OCI-LY1 (cell line): ENCODE results near the gene ENTPD1.

Experiments
- H2AFZ ChIP-seq: fragments of 200-600 bp; sonication (generic), shearing (Covaris generic); 2 replicates; pipeline ENCODE4 v1.6.0; 2014; ENCODE audit warnings: antibody characterized with exemption, mild to moderate bottlenecking, low read length
- H3F3A ChIP-seq: fragments of 200-600 bp; sonication (generic), shearing (Covaris generic); 2 replicates; pipeline ENCODE4 v1.6.0; 2014; ENCODE audit warnings: mild to moderate bottlenecking, antibody characterized with exemption, low read length, moderate library complexity; ENCODE audit not compliant: insufficient read depth
- H3K27ac ChIP-seq: fragments of 200-600 bp; sonication (generic); 2 replicates; pipeline ENCODE4 v1.5.1; 2014; ENCODE audit warnings: low read length, mixed run types, mild to moderate bottlenecking, low read depth; ENCODE audit not compliant: poor library complexity, severe bottlenecking
- H3K27me3 ChIP-seq: fragments of 200-600 bp; sonication (generic); 2 replicates; pipeline ENCODE4 v1.6.0; 2014; ENCODE audit warnings: antibody characterized with exemption, mild to moderate bottlenecking, low read length, moderate library complexity; ENCODE audit not compliant: insufficient read depth
- H3K36me3 ChIP-seq: fragments of 200-600 bp; sonication (generic); 2 replicates; pipeline ENCODE4 v1.6.1; 2014; ENCODE audit warnings: mild to moderate bottlenecking, antibody characterized with exemption, low read length, moderate library complexity, mixed read lengths; ENCODE audit not compliant: insufficient read depth
- H3K4me1 ChIP-seq: fragments of 200-600 bp; sonication (generic); 2 replicates; pipeline ENCODE4 v1.5.1; 2014; ENCODE audit warnings: mild to moderate bottlenecking, low read length, moderate library complexity; ENCODE audit not compliant: insufficient read depth, severe bottlenecking
- H3K4me2 ChIP-seq: fragments of 200-600 bp; sonication (generic), shearing (Covaris generic); 2 replicates; pipeline ENCODE4 v1.6.1; 2014; ENCODE audit warnings: low read length
- H3K4me3 ChIP-seq: fragments of 200-600 bp; sonication (generic); 2 replicates; pipeline ENCODE4 v1.5.1; 2014; ENCODE audit warnings: low read length, low read depth, mild to moderate bottlenecking, mixed read lengths; ENCODE audit not compliant: poor library complexity, severe bottlenecking
- H3K79me2 ChIP-seq: fragments of 200-600 bp; shearing (Covaris generic); 2 replicates; pipeline ENCODE4 v1.6.1; 2016; ENCODE audit warnings: mixed run types, low read length, mixed read lengths; ENCODE audit not compliant: insufficient read depth
- H3K9ac ChIP-seq: fragments of 200-600 bp; sonication (generic), shearing (Covaris generic); 2 replicates; pipeline ENCODE4 v1.6.1; 2014; ENCODE audit warnings: mild to moderate bottlenecking, low read length, mixed read lengths
- H3K9me2 ChIP-seq: fragments of 200-600 bp; sonication (generic), shearing (Covaris generic); 2 replicates; pipeline ENCODE4 v1.6.1; 2014; ENCODE audit warnings: low read depth, mild to moderate bottlenecking, low read length, mixed read lengths
- H3K9me3 ChIP-seq: fragments of 200-600 bp; shearing (Covaris generic); 2 replicates; pipeline ENCODE4 v1.6.1; 2014; ENCODE audit warnings: low read length, mixed read lengths
- H4K20me1 ChIP-seq: fragments of 200-600 bp; sonication (generic), shearing (Covaris generic); 2 replicates; pipeline ENCODE4 v1.6.0; 2016; ENCODE audit warnings: mild to moderate bottlenecking, low read length; ENCODE audit not compliant: insufficient read depth
- CTCF ChIP-seq: fragments of 200-600 bp; sonication (generic), shearing (Covaris generic); IDR thresholded peaks from 2 replicates; pipeline ENCODE4 v1.5.1; 2017; ENCODE audit warnings: mild to moderate bottlenecking, antibody characterized with exemption, low read length, moderate library complexity, mixed read lengths
- EZH2 ChIP-seq: fragments of 200-600 bp; sonication (generic), shearing (Covaris generic); IDR thresholded peaks from 2 replicates; pipeline ENCODE4 v1.8.0; 2017; ENCODE audit warnings: borderline replicate concordance, mixed run types, mild to moderate bottlenecking, antibody characterized with exemption, low read length, moderate library complexity, mixed read lengths

ENTPD1 gene

GRCh38 chr10:95831515-95831914 lies 75.6 kb downstream of the ENTPD1 start:
- no peaks in the 10 kb centered on the region for H3K27me3 ChIP-seq
- no peak overlapping the region for H3K4me2 ChIP-seq
- no peaks in the 10 kb centered on the region for H3K4me1 ChIP-seq
- no peak for TF ChIP-seq EZH2
- no peak for TF ChIP-seq CTCF
- no peaks in the 10 kb centered on the region for H3K9me2 ChIP-seq
- no peak overlapping the region for H3K4me3 ChIP-seq
- no peaks in the 10 kb centered on the region for H3K36me3 ChIP-seq
- no peak overlapping the region for H3K27ac ChIP-seq
- H2AFZ ChIP-seq: no peak overlapping the region
- H3K9me3 ChIP-seq: no peaks in the 10 kb centered on the region
- H3K9ac ChIP-seq: no peak overlapping the region
- H3K79me2 ChIP-seq: no peaks in the 10 kb centered on the region
- H4K20me1 ChIP-seq: no peaks in the 10 kb centered on the region
- no peaks in the 10 kb centered on the region for H3F3A ChIP-seq

GRCh38 chr10:95832216-95833041 lies 76.5 kb downstream of the ENTPD1 start:
- H3K4me2 ChIP-seq: no peak overlapping the region
- H3K79me2 ChIP-seq: no peaks in the 10 kb centered on the region
- H3K27me3 ChIP-seq: no peaks in the 10 kb centered on the region
- H3K36me3 ChIP-seq: no peaks in the 10 kb centered on the region
- H3K27ac ChIP-seq: no peak overlapping the region
- no peaks in the 10 kb centered on the region for H3K9me3 ChIP-seq
- no peak overlapping the region for H3K9ac ChIP-seq
- H2AFZ ChIP-seq: no peak overlapping the region
- H3K4me1 ChIP-seq: no peaks in the 10 kb centered on the region
- H3F3A ChIP-seq: no peaks in the 10 kb centered on the region
- no peaks in the 10 kb centered on the region for H4K20me1 ChIP-seq
- no peak overlapping the region for H3K4me3 ChIP-seq
- no peaks in the 10 kb centered on the region for H3K9me2 ChIP-seq
- TF ChIP-seq CTCF: no peak
- no peak for TF ChIP-seq EZH2

GRCh38 chr10:95833042-95833610 lies 77.2 kb downstream of the ENTPD1 start:
- Histone ChIP-seq H3K27ac (no peak overlapping the region), H3K4me1 (no peaks in the 10 kb centered on the region), H3K4me2 (no peak overlapping the region)

More at GRCh38 chr10:95833042-95833610, 77.2 kb downstream of the ENTPD1 start:
- Histone ChIP-seq H3K9me2 (no peaks in the 10 kb centered on the region), H3K27me3 (no peaks in the 10 kb centered on the region), H4K20me1 (no peaks in the 10 kb centered on the region), H3K9ac (no peak overlapping the region), H3K4me3 (no peak overlapping the region), H2AFZ (no peak overlapping the region), H3K79me2 (no peaks in the 10 kb centered on the region), H3K36me3 (no peaks in the 10 kb centered on the region), H3K9me3 (no peaks in the 10 kb centered on the region), H3F3A (no peaks in the 10 kb centered on the region)
- TF ChIP-seq CTCF (no peak), EZH2 (no peak)
